Brain microvascular endothelial cell (primary cell): ENCODE measurements around the gene LRRC9.

Source experiments
- DNase-seq: peaks from one replicate; pipeline ENCODE4 v3.0.0-alpha.2; 2020
- H3K27ac ChIP-seq: fragments of 250-450 bp; sonication (Bioruptor Pico); 2 replicates; pipeline ENCODE4 v1.5.1; 2020; ENCODE audit warnings: mild to moderate bottlenecking, moderate library complexity
- H3K27me3 ChIP-seq: fragments of 250-450 bp; sonication (Bioruptor Pico); replicated peaks from 2 replicates; pipeline ENCODE4 v1.5.1; 2020; ENCODE audit warnings: mild to moderate bottlenecking
- H3K36me3 ChIP-seq: fragments of 250-450 bp; sonication (Bioruptor Pico); replicated peaks from 2 replicates; pipeline ENCODE4 v1.5.1; 2020; ENCODE audit warnings: mild to moderate bottlenecking
- H3K4me3 ChIP-seq: 2 replicates; pipeline ENCODE4 v1.5.1; 2011; ENCODE audit warnings: low read depth, mild to moderate bottlenecking, control low read depth, low read length, moderate library complexity
- CTCF ChIP-seq: IDR thresholded peaks from 2 replicates; pipeline ENCODE4 v1.5.1; 2011; ENCODE audit warnings: low read depth, mild to moderate bottlenecking, moderate library complexity, low read length, control low read depth, inconsistent platforms; ENCODE audit errors: missing control alignments
- in situ Hi-C: cut with HindIII; loops from 2 replicates; pipeline ENCODE4 v1.10.0; 2017; ENCODE audit warnings: low sequenced_read_pairs, low pct_ligation_motif_present

The LRRC9 gene

GRCh38 chr14:59961518-59962062, 41.6 kb downstream of the LRRC9 start:
- H3K27ac ChIP-seq, result no peak overlapping the region
- no peak for TF ChIP-seq CTCF
- H3K4me3 ChIP-seq, result no peak overlapping the region
- H3K36me3 ChIP-seq, result no peaks in the 10 kb centered on the region
- no peak for DNase-seq
- H3K27me3 ChIP-seq, result no peaks in the 10 kb centered on the region
- in situ Hi-C loops, result loop anchor here (25.0 kb wide), 1 partner anchor 201 kb away; the partner anchor contains the start of gene DHRS7

GRCh38 chr14:59964251-59965007, 44.5 kb downstream of the LRRC9 start:
- Histone ChIP-seq H3K36me3 (no peaks in the 10 kb centered on the region), H3K27me3 (no peaks in the 10 kb centered on the region), H3K4me3 (no peak overlapping the region), H3K27ac (no peak overlapping the region)
- no peak for DNase-seq
- in situ Hi-C loops, result loop anchor here (25.0 kb wide), 1 partner anchor 198 kb away; the partner anchor contains the start of gene DHRS7
- TF ChIP-seq CTCF, result no peak

- H3K36me3 ChIP-seq, result no peaks in the 10 kb centered on the region
- peak; percentile 5 for DNase-seq
- H3K27ac ChIP-seq, result no peak overlapping the region
- TF ChIP-seq CTCF, result no peak
- H3K27me3 ChIP-seq, result no peaks in the 10 kb centered on the region
- in situ Hi-C loops, result loop anchor here (25.0 kb wide), 1 partner anchor 193 kb away; the partner anchor contains the start of gene DHRS7
- no peak overlapping the region for H3K4me3 ChIP-seq
These were observed 49.4 kb downstream of the LRRC9 start for GRCh38 chr14:59969319-59969718.

- TF ChIP-seq CTCF, result no peak
- in situ Hi-C loops, result no loop called here
- H3K4me3 ChIP-seq, result no peak overlapping the region
- no peaks in the 10 kb centered on the region for H3K27me3 ChIP-seq
- H3K27ac ChIP-seq, result no peak overlapping the region
- no peaks in the 10 kb centered on the region for H3K36me3 ChIP-seq
- no peak for DNase-seq
These were observed 61.6 kb downstream of the LRRC9 start for GRCh38 chr14:59981564-59981963.

- Histone ChIP-seq H3K36me3 (no peaks in the 10 kb centered on the region), H3K27ac (no peak overlapping the region), H3K27me3 (no peaks in the 10 kb centered on the region), H3K4me3 (no peak overlapping the region)
- no peak for TF ChIP-seq CTCF
- DNase-seq, result no peak
- in situ Hi-C loops, result no loop called here
These were observed 63.1 kb downstream of the LRRC9 start for GRCh38 chr14:59983048-59983447.
